PC-3 (cell line): Measurements from ENCODE around the gene OSBPL9.

Experiments used
- CTCF ChIP-seq: fragments of 300-600 bp; sonication (generic); conservative IDR thresholded peaks from 2 replicates; pipeline ENCODE4 v1.5.1; 2017; ENCODE audit warnings: antibody characterized with exemption, low read depth, mild to moderate bottlenecking, low read length
- EZH2 ChIP-seq: fragments of 300-600 bp; sonication (generic); IDR thresholded peaks from one replicate; pipeline ENCODE4 v1.6.1; 2017; ENCODE audit warnings: antibody characterized with exemption, mild to moderate bottlenecking, low read length; ENCODE audit not compliant: unreplicated experiment

DNA sequence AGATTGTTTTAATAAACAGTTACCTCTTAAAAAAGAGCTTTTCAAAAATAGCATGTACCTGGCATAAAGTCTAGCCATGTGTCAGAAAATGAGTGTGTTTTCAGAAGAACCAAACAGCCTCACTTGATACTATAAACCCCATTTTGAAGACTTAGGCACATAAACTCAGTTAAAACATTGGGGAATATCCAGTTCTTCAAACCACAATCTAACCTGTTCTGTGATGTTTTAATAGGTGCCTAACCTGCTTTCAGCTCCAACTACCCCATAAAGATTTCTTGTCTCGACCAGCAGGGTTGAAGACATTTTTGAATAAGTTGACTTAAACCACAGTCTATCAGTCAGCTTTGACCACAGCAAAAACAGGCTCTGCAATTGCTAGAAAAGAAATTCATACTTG, 220.4 kb downstream of the OSBPL9 start:
- TF ChIP-seq CTCF (no peak), EZH2 (no peak)
